Neural cell (in vitro differentiated cells): ENCODE data around the gene ATP5F1D. TPM values are rescaled to one million over a fixed set of nuclear protein-coding genes. Genes with fewer than 3 reads are reported as not detected.

Experiments
- H2AFZ ChIP-seq: fragments of 200-600, 300-800 bp; sonication (generic), shearing (Covaris generic); 2 replicates; pipeline ENCODE4 v1.6.0; 2014; ENCODE audit warnings: low read depth, mild to moderate bottlenecking, antibody characterized with exemption, low read length, moderate library complexity
- H3F3A ChIP-seq: fragments of 200-600 bp; shearing (Covaris generic); 2 replicates; pipeline ENCODE4 v1.6.1; 2016; ENCODE audit warnings: mild to moderate bottlenecking, moderate library complexity, mixed read lengths, antibody characterized with exemption, low read length; ENCODE audit not compliant: insufficient read depth, poor library complexity, severe bottlenecking
- H3K27ac ChIP-seq: fragments of 200-600, 300-800 bp; sonication (generic), shearing (Covaris generic); 2 replicates; pipeline ENCODE4 v1.5.1; 2014; ENCODE audit warnings: mild to moderate bottlenecking, low read length, moderate library complexity
- H3K27me3 ChIP-seq: fragments of 300-800, 200-600 bp; sonication (generic), shearing (Covaris generic); 2 replicates; pipeline ENCODE4 v1.6.0; 2014; ENCODE audit warnings: mild to moderate bottlenecking, low read depth, low read length, moderate library complexity; ENCODE audit not compliant: insufficient read depth
- H3K36me3 ChIP-seq: fragments of 300-800, 200-600 bp; sonication (generic), shearing (Covaris generic); 2 replicates; pipeline ENCODE4 v1.5.1; 2014; ENCODE audit warnings: mild to moderate bottlenecking, antibody characterized with exemption, low read length, moderate library complexity; ENCODE audit not compliant: insufficient read depth
- H3K4me2 ChIP-seq: fragments of 300-800, 200-600 bp; sonication (generic), shearing (Covaris generic); 2 replicates; pipeline ENCODE4 v1.6.0; 2014; ENCODE audit warnings: mild to moderate bottlenecking, low read length
- H3K4me3 ChIP-seq: fragments of 300-800, 200-600 bp; sonication (generic), shearing (Covaris generic); 2 replicates; pipeline ENCODE4 v1.5.1; 2014; ENCODE audit warnings: mild to moderate bottlenecking, low read length, moderate library complexity
- H3K79me2 ChIP-seq: fragments of 200-600 bp; shearing (Covaris generic); replicated peaks from 2 replicates; pipeline ENCODE4 v1.6.0; 2014; ENCODE audit warnings: mild to moderate bottlenecking, low read length, moderate library complexity; ENCODE audit not compliant: insufficient read depth
- H3K9ac ChIP-seq: fragments of 300-800, 200-600 bp; sonication (generic), shearing (Covaris generic); 2 replicates; pipeline ENCODE4 v1.6.1; 2016; ENCODE audit warnings: mild to moderate bottlenecking, low read length, mixed read lengths
- H3K9me2 ChIP-seq: fragments of 200-600 bp; shearing (Covaris generic); 2 replicates; pipeline ENCODE4 v1.6.1; 2016; ENCODE audit warnings: mild to moderate bottlenecking, low read length, mixed read lengths; ENCODE audit not compliant: insufficient read depth
- H3K9me3 ChIP-seq: fragments of 200-600, 300-800 bp; sonication (generic), shearing (Covaris generic); 2 replicates; pipeline ENCODE4 v1.6.1; 2016; ENCODE audit warnings: mild to moderate bottlenecking, mixed run types, low read length, moderate library complexity, mixed read lengths
- H4K20me1 ChIP-seq: fragments of 200-600 bp; shearing (Covaris generic); 2 replicates; pipeline ENCODE4 v1.6.1; 2016; ENCODE audit warnings: mild to moderate bottlenecking, mixed run types; ENCODE audit not compliant: insufficient read depth
- EP300 ChIP-seq: fragments of 450-650 bp; conservative IDR thresholded peaks from 2 replicates; pipeline ENCODE4 v1.6.1; 2014; ENCODE audit warnings: antibody characterized with exemption, mild to moderate bottlenecking, moderate library complexity; ENCODE audit not compliant: poor library complexity, severe bottlenecking
- EZH2 ChIP-seq: fragments of 200-600, 300-800 bp; shearing (Covaris generic), sonication (generic); IDR thresholded peaks from 2 replicates; pipeline ENCODE4 v1.6.1; 2014; ENCODE audit warnings: antibody characterized with exemption, low read length, borderline replicate concordance, mild to moderate bottlenecking; ENCODE audit not compliant: insufficient read depth, poor library complexity, severe bottlenecking
- MXI1 ChIP-seq: fragments of 450-650 bp; conservative IDR thresholded peaks from 2 replicates; pipeline ENCODE4 v1.6.1; 2014; ENCODE audit warnings: antibody characterized with exemption, mild to moderate bottlenecking; ENCODE audit not compliant: poor library complexity, severe bottlenecking
- POLR2AphosphoS5 ChIP-seq: IDR thresholded peaks from 2 replicates; pipeline ENCODE4 v1.6.1; 2012
- RAD21 ChIP-seq: fragments of 450-650 bp; conservative IDR thresholded peaks from 2 replicates; pipeline ENCODE4 v1.6.1; 2014; ENCODE audit warnings: antibody characterized with exemption, mild to moderate bottlenecking, moderate library complexity
- SMC3 ChIP-seq: fragments of 450-650 bp; conservative IDR thresholded peaks from 2 replicates; pipeline ENCODE4 v1.6.1; 2014; ENCODE audit warnings: antibody characterized with exemption, mild to moderate bottlenecking, moderate library complexity; ENCODE audit not compliant: poor library complexity
- TAF1 ChIP-seq: IDR thresholded peaks from 2 replicates; pipeline ENCODE4 v1.6.1; 2012; ENCODE audit warnings: low read depth
- polyA plus RNA-seq: library from polyadenylated mRNA; depleted of rRNA; stranded (reverse); fragments of >200 nt; gene quantifications from 2 replicates; pipeline ENCODE4 v1.2.3, GENCODE V29; 2014
- TF ChIP-seq, protein P1 (sequence below): IDR thresholded peaks from 2 replicates; pipeline ENCODE4 v1.6.1; 2012; ENCODE audit warnings: borderline replicate concordance
- TF ChIP-seq, protein P2 (sequence below): fragments of 450-650 bp; IDR thresholded peaks from 2 replicates; pipeline ENCODE4 v1.5.1; 2014; ENCODE audit warnings: antibody characterized with exemption, mild to moderate bottlenecking, moderate library complexity; ENCODE audit not compliant: poor library complexity, severe bottlenecking

The ATP5F1D gene
- polyA plus RNA-seq, 1 donor from 2014 or later, result 47.8 TPM

DNA sequence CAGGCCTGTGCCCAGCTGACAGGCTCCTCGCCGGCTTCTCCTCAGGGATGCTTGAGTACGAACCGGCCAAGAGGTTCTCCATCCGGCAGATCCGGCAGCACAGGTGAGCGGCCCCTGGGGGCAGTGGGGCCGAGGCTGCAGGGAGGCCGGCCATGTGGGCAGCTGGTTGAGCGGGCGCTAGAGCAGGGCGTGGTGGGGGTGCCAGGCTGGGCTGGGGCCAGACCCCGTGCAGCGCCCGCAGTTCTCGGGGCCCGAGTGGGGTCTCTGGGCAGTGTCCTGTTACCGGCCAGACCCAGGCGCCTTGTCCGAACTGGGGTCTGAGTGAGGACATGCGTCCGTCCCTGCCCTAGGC, 19.7 kb upstream of the ATP5F1D start:
- Histone ChIP-seq H3K9me3 (no peaks in the 10 kb centered on the region), H3K79me2 (peaks cover 2% of the 10 kb centered on the region), H4K20me1 (no peaks in the 10 kb centered on the region), H2AFZ (no peak overlapping the region), H3K9ac (no peak overlapping the region), H3F3A (no peaks in the 10 kb centered on the region), H3K27me3 (no peaks in the 10 kb centered on the region), H3K36me3 (no peaks in the 10 kb centered on the region), H3K27ac (no peak overlapping the region), H3K4me3 (no peak overlapping the region), H3K9me2 (no peaks in the 10 kb centered on the region), H3K4me2 (no peak overlapping the region)
- TF ChIP-seq EP300 (no peak), TAF1 (no peak)
- TF ChIP-seq, protein P1, sequence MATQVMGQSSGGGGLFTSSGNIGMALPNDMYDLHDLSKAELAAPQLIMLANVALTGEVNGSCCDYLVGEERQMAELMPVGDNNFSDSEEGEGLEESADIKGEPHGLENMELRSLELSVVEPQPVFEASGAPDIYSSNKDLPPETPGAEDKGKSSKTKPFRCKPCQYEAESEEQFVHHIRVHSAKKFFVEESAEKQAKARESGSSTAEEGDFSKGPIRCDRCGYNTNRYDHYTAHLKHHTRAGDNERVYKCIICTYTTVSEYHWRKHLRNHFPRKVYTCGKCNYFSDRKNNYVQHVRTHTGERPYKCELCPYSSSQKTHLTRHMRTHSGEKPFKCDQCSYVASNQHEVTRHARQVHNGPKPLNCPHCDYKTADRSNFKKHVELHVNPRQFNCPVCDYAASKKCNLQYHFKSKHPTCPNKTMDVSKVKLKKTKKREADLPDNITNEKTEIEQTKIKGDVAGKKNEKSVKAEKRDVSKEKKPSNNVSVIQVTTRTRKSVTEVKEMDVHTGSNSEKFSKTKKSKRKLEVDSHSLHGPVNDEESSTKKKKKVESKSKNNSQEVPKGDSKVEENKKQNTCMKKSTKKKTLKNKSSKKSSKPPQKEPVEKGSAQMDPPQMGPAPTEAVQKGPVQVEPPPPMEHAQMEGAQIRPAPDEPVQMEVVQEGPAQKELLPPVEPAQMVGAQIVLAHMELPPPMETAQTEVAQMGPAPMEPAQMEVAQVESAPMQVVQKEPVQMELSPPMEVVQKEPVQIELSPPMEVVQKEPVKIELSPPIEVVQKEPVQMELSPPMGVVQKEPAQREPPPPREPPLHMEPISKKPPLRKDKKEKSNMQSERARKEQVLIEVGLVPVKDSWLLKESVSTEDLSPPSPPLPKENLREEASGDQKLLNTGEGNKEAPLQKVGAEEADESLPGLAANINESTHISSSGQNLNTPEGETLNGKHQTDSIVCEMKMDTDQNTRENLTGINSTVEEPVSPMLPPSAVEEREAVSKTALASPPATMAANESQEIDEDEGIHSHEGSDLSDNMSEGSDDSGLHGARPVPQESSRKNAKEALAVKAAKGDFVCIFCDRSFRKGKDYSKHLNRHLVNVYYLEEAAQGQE, result no peak

DNA sequence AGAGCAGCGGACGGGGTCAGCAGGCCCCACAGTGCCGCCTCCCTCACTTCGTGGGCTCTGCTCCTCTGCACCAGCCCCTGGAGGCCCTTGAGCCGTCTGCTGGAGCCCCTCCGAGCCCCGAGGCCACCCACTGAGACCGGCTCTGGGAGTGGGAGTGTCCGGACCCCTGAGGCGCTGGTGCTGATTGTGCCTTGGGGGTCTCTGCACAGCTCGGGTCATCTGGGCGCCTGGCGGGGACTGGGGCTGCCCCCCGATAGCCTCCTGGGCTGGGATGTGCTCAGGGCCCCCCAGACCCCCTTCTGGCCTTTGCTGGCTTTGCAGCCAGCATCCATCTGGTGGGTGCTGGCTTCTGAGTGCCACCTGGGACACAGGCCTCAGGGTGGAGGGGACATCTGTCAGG, 19.2 kb upstream of the ATP5F1D start:
- no peaks in the 10 kb centered on the region for H3K36me3 ChIP-seq
- H3K9me2 ChIP-seq, result no peaks in the 10 kb centered on the region
- no peak overlapping the region for H3K9ac ChIP-seq
- H3K27me3 ChIP-seq, result no peaks in the 10 kb centered on the region
- H3K4me2 ChIP-seq, result no peak overlapping the region
- H3K27ac ChIP-seq, result no peak overlapping the region
- H4K20me1 ChIP-seq, result no peaks in the 10 kb centered on the region
- no peak overlapping the region for H2AFZ ChIP-seq
- TF ChIP-seq MXI1 (no peak), RAD21 (no peak), EZH2 (no peak), SMC3 (no peak), TAF1 (no peak), POLR2AphosphoS5 (no peak), EP300 (no peak)
- TF ChIP-seq, protein P2, sequence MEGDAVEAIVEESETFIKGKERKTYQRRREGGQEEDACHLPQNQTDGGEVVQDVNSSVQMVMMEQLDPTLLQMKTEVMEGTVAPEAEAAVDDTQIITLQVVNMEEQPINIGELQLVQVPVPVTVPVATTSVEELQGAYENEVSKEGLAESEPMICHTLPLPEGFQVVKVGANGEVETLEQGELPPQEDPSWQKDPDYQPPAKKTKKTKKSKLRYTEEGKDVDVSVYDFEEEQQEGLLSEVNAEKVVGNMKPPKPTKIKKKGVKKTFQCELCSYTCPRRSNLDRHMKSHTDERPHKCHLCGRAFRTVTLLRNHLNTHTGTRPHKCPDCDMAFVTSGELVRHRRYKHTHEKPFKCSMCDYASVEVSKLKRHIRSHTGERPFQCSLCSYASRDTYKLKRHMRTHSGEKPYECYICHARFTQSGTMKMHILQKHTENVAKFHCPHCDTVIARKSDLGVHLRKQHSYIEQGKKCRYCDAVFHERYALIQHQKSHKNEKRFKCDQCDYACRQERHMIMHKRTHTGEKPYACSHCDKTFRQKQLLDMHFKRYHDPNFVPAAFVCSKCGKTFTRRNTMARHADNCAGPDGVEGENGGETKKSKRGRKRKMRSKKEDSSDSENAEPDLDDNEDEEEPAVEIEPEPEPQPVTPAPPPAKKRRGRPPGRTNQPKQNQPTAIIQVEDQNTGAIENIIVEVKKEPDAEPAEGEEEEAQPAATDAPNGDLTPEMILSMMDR, result no peak
- TF ChIP-seq, protein P1, result no peak
- H3F3A ChIP-seq, result no peaks in the 10 kb centered on the region
- no peaks in the 10 kb centered on the region for H3K9me3 ChIP-seq
- no peaks in the 10 kb centered on the region for H3K79me2 ChIP-seq
- H3K4me3 ChIP-seq, result no peak overlapping the region
